ENCODE data around the gene PPP1R12B. TPM values are rescaled to one million over a fixed set of nuclear protein-coding genes. Genes with fewer than 3 reads are reported as not detected.
A peak's percentile ranks its signal among the peaks of the same experiment; 100 is the strongest.
"Not testable (repeated sequence)": the region's sequence is repeated elsewhere in the genome, so short reads cannot be mapped to it uniquely, and the experiment has no call there.

Gene PPP1R12B
- total and polyA plus RNA-seq, 2 experiments from 2014 or later: 13.2 to 13.8 TPM

- Histone ChIP-seq H3K27me3 (ENCODE audit: insufficient read depth) (no peaks in the 10 kb centered on the region), H2AFZ (no peak overlapping the region), H3K4me2 (no peak overlapping the region), H3K79me2 (replicated peaks; ENCODE audit: insufficient read depth) (no peaks in the 10 kb centered on the region), H3K4me1 (ENCODE audit: insufficient read depth) (peaks cover 12% of the 10 kb centered on the region; the same call in 1 of the 2 replicates), H4K20me1 (replicated peaks; ENCODE audit: insufficient read depth) (no peaks in the 10 kb centered on the region), H3K27ac (ENCODE audit: low read depth) (no peak overlapping the region), H3K4me3 (no peak overlapping the region), H3F3A (replicated peaks; ENCODE audit: low read depth) (0 out of 2 replicates have a peak, but pooled peaks cover 6% of the 10 kb centered on the region), H3K9me2 (ENCODE audit: insufficient read depth) (no peaks in the 10 kb centered on the region), H3K36me3 (ENCODE audit: insufficient read depth) (no peaks in the 10 kb centered on the region)
- DNase-seq (ENCODE audit: low spot score) (no peak), ATAC-seq (peak; percentile 17)
- TF ChIP-seq NANOG (IDR thresholded peaks at IDR 0.05; ENCODE audit: borderline replicate concordance): no peak
- no peaks in the 10 kb centered on the region for H3K9me3 Mint-ChIP-seq
- H3K4me3 Mint-ChIP-seq: no peak overlapping the region
- peaks cover 5% of the 10 kb centered on the region for H3K27me3 Mint-ChIP-seq (ENCODE audit: insufficient read depth, low read depth, poor library complexity)
- H3K27ac Mint-ChIP-seq: peak overlapping the region; percentile 66
- H3K36me3 Mint-ChIP-seq (ENCODE audit: low read depth): no peaks in the 10 kb centered on the region
- peaks cover 33% of the 10 kb centered on the region for H3K4me1 Mint-ChIP-seq
These were observed 274.6 kb downstream of the PPP1R12B start for GRCh38 chr1:202623075-202623474.

DNA sequence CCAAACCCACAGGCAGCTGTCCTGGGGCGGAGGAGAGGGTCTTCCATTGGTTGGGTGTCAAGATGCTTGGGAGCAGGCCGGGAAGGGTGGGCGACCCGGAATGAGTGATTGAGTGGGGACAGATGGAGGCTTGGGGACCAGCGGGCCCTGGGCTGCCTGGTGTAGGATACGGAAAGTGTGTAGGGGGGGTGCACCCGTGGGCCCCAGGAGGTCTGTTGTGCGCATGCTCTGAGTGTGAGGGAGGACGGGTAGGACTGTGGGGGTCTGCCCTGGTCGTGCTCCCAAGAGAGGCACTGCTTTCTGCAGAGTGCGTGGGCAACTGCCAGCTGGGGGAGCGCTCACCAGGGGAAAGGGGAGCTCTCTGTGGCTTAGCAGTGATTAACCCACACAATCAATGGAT is 275.0 kb downstream of the PPP1R12B start:
- not testable (repeated sequence) for H4K20me1 ChIP-seq (replicated peaks; ENCODE audit: insufficient read depth); H3K9me3 Mint-ChIP-seq; DNase-seq (ENCODE audit: low spot score); H3K36me3 Mint-ChIP-seq (ENCODE audit: low read depth); H3K27me3 Mint-ChIP-seq (ENCODE audit: insufficient read depth, low read depth, poor library complexity); H3F3A ChIP-seq (replicated peaks; ENCODE audit: low read depth); H3K4me3 ChIP-seq; H3K27me3 ChIP-seq (ENCODE audit: insufficient read depth); H2AFZ ChIP-seq; H3K4me3 Mint-ChIP-seq; H3K36me3 ChIP-seq (ENCODE audit: insufficient read depth); H3K79me2 ChIP-seq (replicated peaks; ENCODE audit: insufficient read depth); H3K4me2 ChIP-seq; H3K27ac ChIP-seq (ENCODE audit: low read depth); H3K9me2 ChIP-seq (ENCODE audit: insufficient read depth)
- H3K4me1 ChIP-seq (ENCODE audit: insufficient read depth): peaks cover 12% of the 10 kb centered on the region; the same call in 1 of the 2 replicates
- peak; percentile 7; the same call in 2 of the 3 replicates for ATAC-seq
- peaks cover 32% of the 10 kb centered on the region for H3K4me1 Mint-ChIP-seq
- H3K27ac Mint-ChIP-seq: peak overlapping the region; percentile 26; the same call in 1 of the 2 replicates

- H3K9me2 ChIP-seq (ENCODE audit: insufficient read depth): no peaks in the 10 kb centered on the region
- no peaks in the 10 kb centered on the region; the same call in 1 of the 2 replicates for H4K20me1 ChIP-seq (replicated peaks; ENCODE audit: insufficient read depth)
- no peak overlapping the region for H3K27ac ChIP-seq (ENCODE audit: low read depth)
- H3K4me1 ChIP-seq (ENCODE audit: insufficient read depth): peaks cover 12% of the 10 kb centered on the region; the same call in 1 of the 2 replicates
- H3F3A ChIP-seq (replicated peaks; ENCODE audit: low read depth): 0 out of 2 replicates have a peak, but pooled peaks cover 6% of the 10 kb centered on the region
- H3K36me3 ChIP-seq (ENCODE audit: insufficient read depth): no peaks in the 10 kb centered on the region
- H3K27me3 ChIP-seq (ENCODE audit: insufficient read depth): no peaks in the 10 kb centered on the region
- H3K4me3 ChIP-seq: no peak overlapping the region
- ATAC-seq (no peak), DNase-seq (ENCODE audit: low spot score) (no peak)
- Mint-ChIP-seq H3K4me3 (no peak overlapping the region), H3K9me3 (no peaks in the 10 kb centered on the region), H3K27ac (no peak overlapping the region), H3K4me1 (peaks cover 24% of the 10 kb centered on the region), H3K27me3 (ENCODE audit: insufficient read depth, low read depth, poor library complexity) (peaks cover 6% of the 10 kb centered on the region), H3K36me3 (ENCODE audit: low read depth) (no peaks in the 10 kb centered on the region)
- H3K79me2 ChIP-seq (replicated peaks; ENCODE audit: insufficient read depth): no peaks in the 10 kb centered on the region
- H3K4me2 ChIP-seq: no peak overlapping the region
- H2AFZ ChIP-seq: no peak overlapping the region
- TF ChIP-seq JUNB (IDR thresholded peaks at IDR 0.05; ENCODE audit: unreplicated experiment) (no peak), EZH2 (IDR thresholded peaks at IDR 0.05; ENCODE audit: low read depth, unreplicated experiment) (no peak), EZH2phosphoT487 (IDR thresholded peaks at IDR 0.05; ENCODE audit: unreplicated experiment) (no peak), ZNF462 (CRISPR knock-in tag; IDR thresholded peaks at IDR 0.05) (no peak)
- TF ChIP-seq, protein P1, sequence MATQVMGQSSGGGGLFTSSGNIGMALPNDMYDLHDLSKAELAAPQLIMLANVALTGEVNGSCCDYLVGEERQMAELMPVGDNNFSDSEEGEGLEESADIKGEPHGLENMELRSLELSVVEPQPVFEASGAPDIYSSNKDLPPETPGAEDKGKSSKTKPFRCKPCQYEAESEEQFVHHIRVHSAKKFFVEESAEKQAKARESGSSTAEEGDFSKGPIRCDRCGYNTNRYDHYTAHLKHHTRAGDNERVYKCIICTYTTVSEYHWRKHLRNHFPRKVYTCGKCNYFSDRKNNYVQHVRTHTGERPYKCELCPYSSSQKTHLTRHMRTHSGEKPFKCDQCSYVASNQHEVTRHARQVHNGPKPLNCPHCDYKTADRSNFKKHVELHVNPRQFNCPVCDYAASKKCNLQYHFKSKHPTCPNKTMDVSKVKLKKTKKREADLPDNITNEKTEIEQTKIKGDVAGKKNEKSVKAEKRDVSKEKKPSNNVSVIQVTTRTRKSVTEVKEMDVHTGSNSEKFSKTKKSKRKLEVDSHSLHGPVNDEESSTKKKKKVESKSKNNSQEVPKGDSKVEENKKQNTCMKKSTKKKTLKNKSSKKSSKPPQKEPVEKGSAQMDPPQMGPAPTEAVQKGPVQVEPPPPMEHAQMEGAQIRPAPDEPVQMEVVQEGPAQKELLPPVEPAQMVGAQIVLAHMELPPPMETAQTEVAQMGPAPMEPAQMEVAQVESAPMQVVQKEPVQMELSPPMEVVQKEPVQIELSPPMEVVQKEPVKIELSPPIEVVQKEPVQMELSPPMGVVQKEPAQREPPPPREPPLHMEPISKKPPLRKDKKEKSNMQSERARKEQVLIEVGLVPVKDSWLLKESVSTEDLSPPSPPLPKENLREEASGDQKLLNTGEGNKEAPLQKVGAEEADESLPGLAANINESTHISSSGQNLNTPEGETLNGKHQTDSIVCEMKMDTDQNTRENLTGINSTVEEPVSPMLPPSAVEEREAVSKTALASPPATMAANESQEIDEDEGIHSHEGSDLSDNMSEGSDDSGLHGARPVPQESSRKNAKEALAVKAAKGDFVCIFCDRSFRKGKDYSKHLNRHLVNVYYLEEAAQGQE (IDR thresholded peaks at IDR 0.05; ENCODE audit: unreplicated experiment): no peak
These were observed 275.7 kb downstream of the PPP1R12B start for GRCh38 chr1:202624088-202624780.
